GM12878 (cell line): ENCODE measurements around the gene EIF4H. TPM values are rescaled to one million over a fixed set of nuclear protein-coding genes. Genes with fewer than 3 reads are reported as not detected.

ENCODE experiments used
- BCL11A ChIP-seq: IDR thresholded peaks from 2 replicates; pipeline ENCODE4 v1.6.1; 2011; ENCODE audit warnings: low read depth, low read length
- BHLHE40 ChIP-seq, 2 experiments: fragments of 450-650 bp in 1 of 2; IDR thresholded peaks; 2 replicates each; pipeline ENCODE4 v1.6.1; 2011 to 2017; ENCODE audit warnings: low read depth in 2 of 2, borderline replicate concordance in 1 of 2, improper control_type of control experiment in 1 of 2, low read length in 1 of 2, mild to moderate bottlenecking in 1 of 2
- CBFB ChIP-seq: IDR thresholded peaks from 2 replicates; pipeline ENCODE4 v1.6.1; 2016; ENCODE audit warnings: antibody characterized with exemption, low read depth
- CREB1 ChIP-seq: IDR thresholded peaks from 2 replicates; pipeline ENCODE4 v1.6.1; 2012; ENCODE audit warnings: low read depth, mild to moderate bottlenecking, inconsistent platforms
- DPF2 ChIP-seq: fragments of 450-650 bp; IDR thresholded peaks from 2 replicates; pipeline ENCODE4 v1.6.1; 2017; ENCODE audit warnings: mild to moderate bottlenecking
- ESRRA ChIP-seq: IDR thresholded peaks from 2 replicates; pipeline ENCODE4 v1.6.1; 2012; ENCODE audit warnings: mild to moderate bottlenecking, low read length, improper control_type of control experiment
- FOS ChIP-seq: IDR thresholded peaks from 3 replicates; pipeline ENCODE4 v1.6.1; 2011; ENCODE audit warnings: borderline replicate concordance; ENCODE audit not compliant: insufficient read length; ENCODE audit errors: extremely low read depth
- FOXK2 ChIP-seq: fragments of 450-650 bp; IDR thresholded peaks from 2 replicates; pipeline ENCODE4 v1.6.1; 2017; ENCODE audit warnings: mild to moderate bottlenecking, moderate library complexity
- GATAD2B ChIP-seq: fragments of 450-650 bp; conservative IDR thresholded peaks from 2 replicates; pipeline ENCODE4 v1.6.1; 2017; ENCODE audit warnings: low read depth, mild to moderate bottlenecking, moderate library complexity
- HCFC1 ChIP-seq: fragments of 150-350 bp; IDR thresholded peaks from 2 replicates; pipeline ENCODE4 v1.6.1; 2014; ENCODE audit warnings: low read length
- HDAC2 ChIP-seq: fragments of 200-600 bp; sonication (generic); IDR thresholded peaks from 2 replicates; pipeline ENCODE4 v1.6.1; 2017
- IKZF1 ChIP-seq: fragments of 450-650 bp; conservative IDR thresholded peaks from 2 replicates; pipeline ENCODE4 v1.6.1; 2017; ENCODE audit warnings: antibody characterized with exemption, mild to moderate bottlenecking
- JUNB ChIP-seq: IDR thresholded peaks from 2 replicates; pipeline ENCODE4 v1.6.1; 2016; ENCODE audit warnings: antibody characterized with exemption, mild to moderate bottlenecking
- LARP7 ChIP-seq: fragments of 450-650 bp; IDR thresholded peaks from 2 replicates; pipeline ENCODE4 v1.6.1; 2017; ENCODE audit warnings: mild to moderate bottlenecking
- MXI1 ChIP-seq: fragments of 150-350 bp; IDR thresholded peaks from 2 replicates; pipeline ENCODE4 v1.6.1; 2011; ENCODE audit warnings: low read depth, mild to moderate bottlenecking, inconsistent platforms, low read length, improper control_type of control experiment
- NR2F1 ChIP-seq: fragments of 450-650 bp; conservative IDR thresholded peaks from 2 replicates; pipeline ENCODE4 v1.6.1; 2017; ENCODE audit warnings: mild to moderate bottlenecking
- NRF1 ChIP-seq: conservative IDR thresholded peaks from 2 replicates; pipeline ENCODE4 v1.6.1; 2011; ENCODE audit warnings: mild to moderate bottlenecking, low read depth, low read length, improper control_type of control experiment
- PBX3 ChIP-seq: IDR thresholded peaks from 2 replicates; pipeline ENCODE4 v1.6.1; 2011; ENCODE audit warnings: mild to moderate bottlenecking, low read depth, low read length, moderate library complexity; ENCODE audit not compliant: insufficient replicate concordance
- PRDM15 ChIP-seq: fragments of 450-650 bp; formaldehyde crosslinking; IDR thresholded peaks from 2 replicates; pipeline ENCODE4 v1.4.0; 2020; ENCODE audit warnings: mild to moderate bottlenecking, moderate library complexity
- RAD21 ChIP-seq: IDR thresholded peaks from 2 replicates; pipeline ENCODE4 v1.6.1; 2011; ENCODE audit warnings: mild to moderate bottlenecking, low read depth, low read length, moderate library complexity; ENCODE audit not compliant: insufficient read depth
- RELA ChIP-seq: fragments of 450-650 bp; IDR thresholded peaks from 2 replicates; pipeline ENCODE4 v1.8.0; 2014; ENCODE audit warnings: borderline replicate concordance; ENCODE audit not compliant: partially characterized antibody
- SMAD5 ChIP-seq: IDR thresholded peaks from 2 replicates; pipeline ENCODE4 v1.6.1; 2016; ENCODE audit warnings: antibody characterized with exemption, low read depth
- SREBF1 ChIP-seq: IDR thresholded peaks from 2 replicates; pipeline ENCODE4 v1.6.1; 2012; ENCODE audit warnings: mild to moderate bottlenecking, low read length
- TARDBP ChIP-seq: IDR thresholded peaks from 2 replicates; pipeline ENCODE4 v1.6.1; 2016; ENCODE audit warnings: borderline replicate concordance
- TCF3 ChIP-seq: IDR thresholded peaks from 2 replicates; pipeline ENCODE4 v1.6.1; 2012; ENCODE audit warnings: low read depth, mild to moderate bottlenecking, low read length, borderline replicate concordance; ENCODE audit not compliant: insufficient read depth
- YY1 ChIP-seq: IDR thresholded peaks from 2 replicates; pipeline ENCODE4 v1.6.1; 2011; ENCODE audit warnings: low read depth, mild to moderate bottlenecking, low read length
- polyA plus RNA-seq, 11 experiments: library from polyadenylated mRNA; depleted of rRNA in 4 of 11; unstranded in 6 of 11; stranded (reverse) in 5 of 11; fragments of >200 nt; fragmentation: Nextera tagmentation in 4 of 11; fragmentation: Illumina TruSeq in 1 of 11; extraction: Ambion mirVana in 4 of 11; extraction: Trizol in 1 of 11; gene quantifications; 1 replicate in 1 of 11; 2 replicates in 10 of 11; pipeline versions ENCODE4 v1.2.1 to v1.2.3, GENCODE V29; 2011 to 2016; ENCODE audit warnings: inconsistent platforms in 2 of 11, missing spikeins in 2 of 11, low read depth in 1 of 11
- total RNA-seq, 4 experiments: library from RNA; depleted of rRNA in 3 of 4; stranded (reverse); fragments of >200 nt in 3 of 4; fragmentation: Illumina TruSeq in 1 of 4; extraction: Trizol in 1 of 4; gene quantifications; 2 replicates each; pipeline versions ENCODE4 v1.2.1 to v1.2.3, GENCODE V29; 2013 to 2021
- TF ChIP-seq, protein P1 (sequence below): fragments of 450-650 bp; IDR thresholded peaks from 2 replicates; pipeline ENCODE4 v1.6.1; 2017; ENCODE audit warnings: borderline replicate concordance
- TF ChIP-seq, protein P2 (sequence below): IDR thresholded peaks from 2 replicates; pipeline ENCODE4 v1.6.1; 2011; ENCODE audit warnings: borderline replicate concordance, low read depth, mild to moderate bottlenecking, moderate library complexity, mixed read lengths, low read length; ENCODE audit not compliant: insufficient read depth; ENCODE audit errors: extremely low read length

Gene EIF4H
- total and polyA plus RNA-seq, 10 of the 15 experiments (the other 5 are each of a cell fraction or from before 2014, with no cell fraction given) = 9.9 to 443 (median 258) TPM

DNA sequence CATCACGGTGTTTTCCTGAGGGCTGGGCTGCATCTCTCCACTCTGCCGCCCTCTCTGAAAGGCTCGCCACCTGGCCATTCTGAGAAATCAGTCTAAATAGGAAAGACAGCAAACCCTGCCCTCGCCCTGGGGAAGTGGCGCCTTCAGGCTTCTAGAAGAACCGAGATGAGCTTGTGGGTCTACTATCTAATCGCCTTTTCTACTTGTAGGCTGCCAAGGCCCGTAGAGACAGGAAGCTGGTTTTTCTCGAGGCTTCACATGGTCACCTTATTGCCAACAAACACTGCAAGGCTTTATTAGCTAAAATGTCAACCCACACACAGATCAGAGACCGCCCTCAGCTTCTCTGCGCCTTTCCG is 57.1 kb downstream of the EIF4H start (continued):
- TF ChIP-seq IKZF1 (no peak), CREB1 (no peak), DPF2 (no peak), PRDM15 (CRISPR knock-in tag) (no peak), NR2F1 (no peak), BCL11A (no peak), TCF3 (peak; percentile 87; the same call in 1 of the 2 replicates), BHLHE40 (IDR thresholded peaks at IDR 0.05; ENCODE audit: borderline replicate concordance in 1 of 2, low read depth in 2 of 2, low read length in 1 of 2) (no peak), PBX3 (no peak), FOS (no peak), SREBF1 (no peak), YY1 (no peak), GATAD2B (no peak), NRF1 (no peak), SMAD5 (no peak), LARP7 (no peak), HCFC1 (no peak), ESRRA (no peak), RELA (no peak), CBFB (no peak), JUNB (no peak), TARDBP (no peak), FOXK2 (no peak), RAD21 (no peak; the same call in 1 of the 2 replicates), HDAC2 (no peak), MXI1 (no peak)
- TF ChIP-seq, protein P1, sequence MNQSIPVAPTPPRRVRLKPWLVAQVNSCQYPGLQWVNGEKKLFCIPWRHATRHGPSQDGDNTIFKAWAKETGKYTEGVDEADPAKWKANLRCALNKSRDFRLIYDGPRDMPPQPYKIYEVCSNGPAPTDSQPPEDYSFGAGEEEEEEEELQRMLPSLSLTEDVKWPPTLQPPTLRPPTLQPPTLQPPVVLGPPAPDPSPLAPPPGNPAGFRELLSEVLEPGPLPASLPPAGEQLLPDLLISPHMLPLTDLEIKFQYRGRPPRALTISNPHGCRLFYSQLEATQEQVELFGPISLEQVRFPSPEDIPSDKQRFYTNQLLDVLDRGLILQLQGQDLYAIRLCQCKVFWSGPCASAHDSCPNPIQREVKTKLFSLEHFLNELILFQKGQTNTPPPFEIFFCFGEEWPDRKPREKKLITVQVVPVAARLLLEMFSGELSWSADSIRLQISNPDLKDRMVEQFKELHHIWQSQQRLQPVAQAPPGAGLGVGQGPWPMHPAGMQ = no peak
- TF ChIP-seq, protein P2, sequence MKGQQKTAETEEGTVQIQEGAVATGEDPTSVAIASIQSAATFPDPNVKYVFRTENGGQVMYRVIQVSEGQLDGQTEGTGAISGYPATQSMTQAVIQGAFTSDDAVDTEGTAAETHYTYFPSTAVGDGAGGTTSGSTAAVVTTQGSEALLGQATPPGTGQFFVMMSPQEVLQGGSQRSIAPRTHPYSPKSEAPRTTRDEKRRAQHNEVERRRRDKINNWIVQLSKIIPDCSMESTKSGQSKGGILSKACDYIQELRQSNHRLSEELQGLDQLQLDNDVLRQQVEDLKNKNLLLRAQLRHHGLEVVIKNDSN = no peak
